ENCODE data around the gene UACA.
A peak's percentile ranks its signal among the peaks of the same experiment; 100 is the strongest.

UACA gene

DNA sequence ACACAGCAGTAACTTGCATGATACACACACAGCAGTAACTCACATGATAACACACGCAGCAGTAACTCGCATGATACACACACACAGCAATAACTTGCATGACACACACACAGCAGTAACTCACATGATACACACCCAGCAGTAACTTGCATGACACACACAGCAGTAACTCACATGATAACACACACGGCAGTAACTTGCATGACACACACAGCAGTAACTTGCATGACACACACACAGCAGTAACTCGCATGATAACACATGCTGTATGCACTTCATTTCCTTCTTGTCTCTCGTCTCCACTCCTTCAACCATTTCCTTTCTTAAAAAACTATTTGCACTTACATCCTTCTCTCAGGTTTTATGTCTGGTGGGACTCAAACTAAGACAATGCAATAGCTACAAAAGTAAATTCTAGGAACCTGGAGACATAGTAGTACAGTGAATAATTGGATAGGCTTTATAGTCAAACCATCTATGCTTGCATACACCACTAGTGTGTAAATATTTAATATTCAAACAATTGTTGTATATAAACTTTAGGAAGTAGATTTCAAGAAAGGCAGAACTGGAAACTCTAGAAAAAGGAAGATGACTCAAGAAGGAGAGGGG lies 130.8 kb downstream of the UACA start:
- Histone ChIP-seq H3K4me3 (ENCODE audit: low read length in 2 of 2) (no peak overlapping the region), H3K9ac (ENCODE audit: low read depth, low read length, poor library complexity) (peak overlapping the region; percentile 9), H2BK12ac (ENCODE audit: low read length) (peak overlapping the region; percentile 91), H3K79me1 (ENCODE audit: low read depth, low read length) (no peaks in the 10 kb centered on the region), H3K23ac (ENCODE audit: low read depth, low read length, poor library complexity) (no peak overlapping the region), H2BK5ac (ENCODE audit: low read length) (no peak overlapping the region), H3K4ac (ENCODE audit: low read length) (peak overlapping the region; percentile 19), H2AK5ac (ENCODE audit: low read depth, low read length) (no peak overlapping the region), H2BK120ac (ENCODE audit: low read depth, low read length) (no peak overlapping the region), H2AFZ (ENCODE audit: low read length) (peak overlapping the region; percentile 77), H3K9me3 (replicated peaks in 1 of 2; ENCODE audit: control insufficient read depth in 2 of 2, insufficient read depth in 1 of 2, low read depth in 1 of 2, low read length in 2 of 2) (no peaks in the 10 kb centered on the region), H3K4me2 (ENCODE audit: insufficient read depth, low read length, poor library complexity, severe bottlenecking) (no peak overlapping the region), H3K27ac (replicated peaks; ENCODE audit: low read length) (no peak overlapping the region), H2BK15ac (ENCODE audit: low read length) (no peak overlapping the region), H3K18ac (ENCODE audit: low read length) (peak overlapping the region; percentile 31), H4K91ac (ENCODE audit: low read depth, low read length, poor library complexity) (peak overlapping the region; percentile 81), H3K14ac (ENCODE audit: low read length) (no peak overlapping the region), H4K8ac (ENCODE audit: low read depth, low read length) (no peak overlapping the region), H3K4me1 (ENCODE audit: control insufficient read depth in 2 of 2, insufficient read depth in 1 of 2, low read depth in 1 of 2, low read length in 2 of 2) (peaks cover 18 to 19% of the 10 kb centered on the region in 2 donors), H3K27me3 (ENCODE audit: control insufficient read depth in 3 of 3, insufficient read depth in 3 of 3, low read depth in 1 of 3, low read length in 3 of 3) (peaks cover 0 to 28% (median 0%) of the 10 kb centered on the region in 3 experiments), H3K36me3 (replicated peaks in 1 of 2; ENCODE audit: control insufficient read depth in 2 of 2, insufficient read depth in 2 of 2, low read length in 2 of 2) (no peaks in the 10 kb centered on the region)
- DNase-seq (ENCODE audit: low spot score): no peak
- WGBS, 2 donors (ENCODE audit: extremely low coverage in 2 of 2, insufficient read length in 2 of 2, insufficient replicate concordance in 1 of 2): no CpG with 5 or more reads among the region's 5 CpGs

DNA sequence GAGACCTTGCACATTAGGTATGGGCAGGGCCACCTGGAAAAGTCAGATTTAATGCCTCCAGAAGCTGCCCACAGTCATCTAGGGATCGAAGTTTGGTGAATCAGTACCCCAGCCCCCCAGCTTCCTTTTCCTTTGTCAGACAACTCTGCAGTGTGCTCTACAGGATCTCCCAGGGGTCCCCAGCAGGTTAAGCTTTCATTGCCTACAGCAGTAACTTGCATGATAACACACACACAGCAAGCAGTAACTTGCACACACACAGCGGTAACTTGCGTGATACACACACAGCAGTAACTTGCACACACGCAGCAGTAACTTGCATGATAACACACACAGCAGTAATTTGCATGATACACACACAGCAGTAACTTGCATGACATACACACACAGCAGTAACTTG lies 131.3 kb downstream of the UACA start:
- no peak for DNase-seq (ENCODE audit: low spot score)
- H2BK120ac ChIP-seq (ENCODE audit: low read depth, low read length): no peak overlapping the region
- H3K4me2 ChIP-seq (ENCODE audit: insufficient read depth, low read length, poor library complexity, severe bottlenecking): no peak overlapping the region

DNA sequence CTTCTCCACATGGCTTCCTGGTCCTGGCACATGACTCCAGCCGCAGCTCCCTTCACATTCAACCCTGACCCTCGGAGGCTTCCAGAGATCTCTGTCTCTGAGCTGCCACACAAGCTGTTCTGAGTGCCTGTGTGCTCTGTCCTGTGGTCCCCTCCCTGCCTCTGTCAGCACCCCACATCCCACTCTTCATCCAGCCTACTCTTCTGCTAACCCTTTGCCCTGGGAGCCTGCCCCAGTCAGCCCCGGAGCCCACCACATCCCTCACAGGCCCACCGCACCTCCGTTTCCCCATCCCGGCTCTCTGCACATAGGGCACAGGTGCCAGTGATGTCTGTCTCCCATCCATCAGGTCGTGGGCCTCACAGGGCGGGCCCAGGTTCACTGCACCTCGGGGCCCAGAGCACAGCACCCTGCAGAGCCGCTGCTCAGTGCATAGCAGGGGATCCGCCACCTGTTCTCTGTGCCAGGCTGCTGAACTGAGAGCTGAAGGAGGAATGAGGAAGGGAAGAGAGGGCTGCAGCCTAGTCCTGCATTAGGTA lies 133.6 kb downstream of the UACA start:
- Histone ChIP-seq H4K91ac (ENCODE audit: low read depth, low read length, poor library complexity) (no peak overlapping the region), H2BK12ac (ENCODE audit: low read length) (no peak overlapping the region), H3K4me2 (ENCODE audit: insufficient read depth, low read length, poor library complexity, severe bottlenecking) (no peak overlapping the region), H3K9me3 (replicated peaks in 1 of 2; ENCODE audit: control insufficient read depth in 2 of 2, insufficient read depth in 1 of 2, low read depth in 1 of 2, low read length in 2 of 2) (no peaks in the 10 kb centered on the region), H3K27me3 (ENCODE audit: control insufficient read depth in 3 of 3, insufficient read depth in 3 of 3, low read depth in 1 of 3, low read length in 3 of 3) (peaks cover 0 to 28% (median 0%) of the 10 kb centered on the region in 3 experiments), H4K8ac (ENCODE audit: low read depth, low read length) (no peak overlapping the region), H3K9ac (ENCODE audit: low read depth, low read length, poor library complexity) (no peak overlapping the region), H3K23ac (ENCODE audit: low read depth, low read length, poor library complexity) (no peak overlapping the region), H3K18ac (ENCODE audit: low read length) (peak overlapping the region; percentile 57), H2BK120ac (ENCODE audit: low read depth, low read length) (no peak overlapping the region), H3K36me3 (replicated peaks in 1 of 2; ENCODE audit: control insufficient read depth in 2 of 2, insufficient read depth in 2 of 2, low read length in 2 of 2) (no peaks in the 10 kb centered on the region), H3K4me3 (ENCODE audit: low read length in 2 of 2) (no peak overlapping the region), H2AK5ac (ENCODE audit: low read depth, low read length) (peak overlapping the region; percentile 57), H3K79me1 (ENCODE audit: low read depth, low read length) (no peaks in the 10 kb centered on the region), H3K4me1 (ENCODE audit: control insufficient read depth in 2 of 2, insufficient read depth in 1 of 2, low read depth in 1 of 2, low read length in 2 of 2) (peaks cover 17 to 19% of the 10 kb centered on the region in 2 donors), H3K27ac (replicated peaks; ENCODE audit: low read length) (no peak overlapping the region), H2BK5ac (ENCODE audit: low read length) (no peak overlapping the region), H2BK15ac (ENCODE audit: low read length) (no peak overlapping the region), H2AFZ (ENCODE audit: low read length) (no peak overlapping the region), H3K14ac (ENCODE audit: low read length) (peak overlapping the region; percentile 26), H3K4ac (ENCODE audit: low read length) (no peak overlapping the region)
- no CpG with 5 or more reads among the region's 11 CpGs for WGBS, 2 donors (ENCODE audit: extremely low coverage in 2 of 2, insufficient read length in 2 of 2, insufficient replicate concordance in 1 of 2)
- DNase-seq (ENCODE audit: low spot score): no peak

More for the DNA sequence above, 131.3 kb downstream of the UACA start:
- no peak overlapping the region for H3K23ac ChIP-seq (ENCODE audit: low read depth, low read length, poor library complexity)
- H3K9me3 ChIP-seq (replicated peaks in 1 of 2; ENCODE audit: control insufficient read depth in 2 of 2, insufficient read depth in 1 of 2, low read depth in 1 of 2, low read length in 2 of 2): no peaks in the 10 kb centered on the region
- H3K79me1 ChIP-seq (ENCODE audit: low read depth, low read length): no peaks in the 10 kb centered on the region
- H3K4me3 ChIP-seq (ENCODE audit: low read length in 2 of 2): no peak overlapping the region
- H2BK12ac ChIP-seq (ENCODE audit: low read length): peak overlapping the region; percentile 91
- no CpG with 5 or more reads among the region's 4 CpGs for WGBS, 2 donors (ENCODE audit: extremely low coverage in 2 of 2, insufficient read length in 2 of 2, insufficient replicate concordance in 1 of 2)
- H3K18ac ChIP-seq (ENCODE audit: low read length): peak overlapping the region; percentile 65
- no peak overlapping the region for H3K27ac ChIP-seq (replicated peaks; ENCODE audit: low read length)
- H3K9ac ChIP-seq (ENCODE audit: low read depth, low read length, poor library complexity): no peak overlapping the region
- no peak overlapping the region for H3K14ac ChIP-seq (ENCODE audit: low read length)
- peak overlapping the region; percentile 81 for H4K91ac ChIP-seq (ENCODE audit: low read depth, low read length, poor library complexity)
- no peak overlapping the region for H2BK5ac ChIP-seq (ENCODE audit: low read length)
- H3K4me1 ChIP-seq (ENCODE audit: control insufficient read depth in 2 of 2, insufficient read depth in 1 of 2, low read depth in 1 of 2, low read length in 2 of 2): peaks cover 18 to 19% of the 10 kb centered on the region in 2 donors
- H2BK15ac ChIP-seq (ENCODE audit: low read length): no peak overlapping the region
- no peak overlapping the region for H2AFZ ChIP-seq (ENCODE audit: low read length)
- peaks cover 0 to 28% (median 0%) of the 10 kb centered on the region in 3 experiments for H3K27me3 ChIP-seq (ENCODE audit: control insufficient read depth in 3 of 3, insufficient read depth in 3 of 3, low read depth in 1 of 3, low read length in 3 of 3)
- H2AK5ac ChIP-seq (ENCODE audit: low read depth, low read length): no peak overlapping the region
- peak overlapping the region; percentile 19 for H3K4ac ChIP-seq (ENCODE audit: low read length)
- no peak overlapping the region for H4K8ac ChIP-seq (ENCODE audit: low read depth, low read length)
- no peaks in the 10 kb centered on the region for H3K36me3 ChIP-seq (replicated peaks in 1 of 2; ENCODE audit: control insufficient read depth in 2 of 2, insufficient read depth in 2 of 2, low read length in 2 of 2)

DNA sequence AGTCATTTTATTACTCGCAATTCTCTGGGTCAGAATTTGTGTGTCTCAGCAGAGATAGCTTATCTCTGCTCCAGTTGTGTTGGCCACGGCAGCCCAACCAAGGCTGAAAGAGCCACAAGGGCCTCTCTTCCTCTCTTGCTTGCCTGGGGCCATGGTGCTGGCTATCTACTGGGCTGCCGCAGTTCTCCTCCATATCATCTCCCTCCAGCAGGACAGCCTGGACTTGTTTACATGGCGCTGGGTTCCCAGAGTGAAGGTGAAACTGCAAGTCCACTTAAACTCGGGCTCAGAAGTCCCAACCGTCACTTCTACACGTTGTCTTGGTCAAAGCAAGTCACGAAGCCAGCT lies 134.8 kb downstream of the UACA start:
- H3K14ac ChIP-seq (ENCODE audit: low read length): no peak overlapping the region
- no peak overlapping the region for H3K18ac ChIP-seq (ENCODE audit: low read length)
- H3K9me3 ChIP-seq (replicated peaks in 1 of 2; ENCODE audit: control insufficient read depth in 2 of 2, insufficient read depth in 1 of 2, low read depth in 1 of 2, low read length in 2 of 2): no peaks in the 10 kb centered on the region
- no peak overlapping the region for H4K8ac ChIP-seq (ENCODE audit: low read depth, low read length)
- H3K27ac ChIP-seq (replicated peaks; ENCODE audit: low read length): no peak overlapping the region
- H3K23ac ChIP-seq (ENCODE audit: low read depth, low read length, poor library complexity): no peak overlapping the region
- H4K91ac ChIP-seq (ENCODE audit: low read depth, low read length, poor library complexity): no peak overlapping the region
- H2BK15ac ChIP-seq (ENCODE audit: low read length): no peak overlapping the region
- no peak overlapping the region for H2AK5ac ChIP-seq (ENCODE audit: low read depth, low read length)
- no peak overlapping the region for H2BK12ac ChIP-seq (ENCODE audit: low read length)
- no peak overlapping the region for H3K4me2 ChIP-seq (ENCODE audit: insufficient read depth, low read length, poor library complexity, severe bottlenecking)
- no peaks in the 10 kb centered on the region for H3K79me1 ChIP-seq (ENCODE audit: low read depth, low read length)
- no peak for DNase-seq (ENCODE audit: low spot score)
- H3K36me3 ChIP-seq (replicated peaks in 1 of 2; ENCODE audit: control insufficient read depth in 2 of 2, insufficient read depth in 2 of 2, low read length in 2 of 2): no peaks in the 10 kb centered on the region
- no peak overlapping the region for H3K4me3 ChIP-seq (ENCODE audit: low read length in 2 of 2)
- peaks cover 15% of the 10 kb centered on the region in 2 donors for H3K4me1 ChIP-seq (ENCODE audit: control insufficient read depth in 2 of 2, insufficient read depth in 1 of 2, low read depth in 1 of 2, low read length in 2 of 2)
- no peak overlapping the region for H3K9ac ChIP-seq (ENCODE audit: low read depth, low read length, poor library complexity)
- no peak overlapping the region for H3K4ac ChIP-seq (ENCODE audit: low read length)
- no peak overlapping the region for H2BK5ac ChIP-seq (ENCODE audit: low read length)
- WGBS, 2 donors (ENCODE audit: extremely low coverage in 2 of 2, insufficient read length in 2 of 2, insufficient replicate concordance in 1 of 2): no CpG with 5 or more reads among the region's 8 CpGs
- H2BK120ac ChIP-seq (ENCODE audit: low read depth, low read length): no peak overlapping the region
- H2AFZ ChIP-seq (ENCODE audit: low read length): no peak overlapping the region
- peaks cover 0 to 28% (median 0%) of the 10 kb centered on the region in 3 experiments for H3K27me3 ChIP-seq (ENCODE audit: control insufficient read depth in 3 of 3, insufficient read depth in 3 of 3, low read depth in 1 of 3, low read length in 3 of 3)

All from neuronal stem cell (in vitro differentiated cells).